ENCODE results near the gene NPAT. TPM values are rescaled to one million over a fixed set of nuclear protein-coding genes. Genes with fewer than 3 reads are reported as not detected.
"Not testable (repeated sequence)": the region's sequence is repeated elsewhere in the genome, so short reads cannot be mapped to it uniquely, and the experiment has no call there.

The NPAT gene
- polyA plus RNA-seq, 12 donors: 7.4 to 20.2 (median 8.9) TPM; not detected in 1

DNA sequence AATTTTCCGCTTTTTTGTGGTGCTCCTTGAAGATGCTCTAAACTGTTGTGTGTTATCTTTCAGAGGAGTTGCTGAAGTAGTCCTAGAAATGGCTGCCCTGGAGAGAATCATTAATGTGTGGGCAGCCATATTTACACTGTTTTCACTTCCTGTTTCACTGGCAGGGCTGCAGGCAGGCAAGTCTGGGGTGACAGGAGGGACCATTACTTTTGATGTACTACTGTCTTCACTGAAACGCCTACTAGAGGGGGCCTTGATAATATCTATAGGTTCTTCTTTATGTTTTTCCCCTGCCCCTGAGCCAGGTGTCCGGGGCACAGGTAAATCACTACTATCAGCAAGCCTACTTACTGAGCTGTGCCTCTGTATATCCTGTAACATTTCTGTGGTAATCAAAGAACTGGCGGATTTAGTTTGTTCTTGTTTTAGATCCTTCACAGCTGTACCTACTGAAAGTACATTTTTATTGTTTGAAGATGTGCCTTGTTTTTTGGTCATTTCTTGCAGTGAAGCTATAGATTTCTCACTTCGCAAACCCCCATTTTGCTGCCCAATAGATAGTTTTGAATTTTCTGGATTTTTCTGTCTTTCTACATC is 61.4 kb downstream of the NPAT start:
- DNase-seq: no peak

GRCh38 chr11:108154591-108154990 is 67.8 kb downstream of the NPAT start:
- DNase-seq: no peak

GRCh38 chr11:108148556-108148955 is 73.9 kb downstream of the NPAT start:
- DNase-seq: no peak

GRCh38 chr11:108147150-108147549 is 75.3 kb downstream of the NPAT start:
- DNase-seq: no peak

- no peak for DNase-seq
Observed at GRCh38 chr11:108144615-108145014, 77.8 kb downstream of the NPAT start.

GRCh38 chr11:108142304-108142703 is 80.1 kb downstream of the NPAT start:
- no peak for DNase-seq

DNA sequence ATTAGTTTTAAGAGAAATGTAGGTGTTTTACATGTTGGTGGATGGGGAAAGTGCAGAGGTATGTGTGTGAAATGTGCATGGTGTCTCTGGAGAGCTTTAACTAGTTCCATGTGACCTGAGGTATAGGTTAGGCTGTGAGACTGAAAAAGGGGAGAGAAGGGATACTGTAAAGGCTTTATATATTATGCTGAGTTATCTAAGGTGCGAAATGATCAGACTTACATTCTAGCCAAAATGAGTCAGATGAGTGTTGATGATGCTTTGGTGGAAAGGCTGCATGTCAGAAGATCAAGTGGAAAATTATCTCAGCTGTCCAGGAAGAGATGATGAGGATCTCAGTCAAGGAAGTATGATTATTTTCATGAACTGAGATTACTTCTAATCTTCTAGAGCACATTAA is 85.2 kb downstream of the NPAT start:
- no peak for DNase-seq

DNA sequence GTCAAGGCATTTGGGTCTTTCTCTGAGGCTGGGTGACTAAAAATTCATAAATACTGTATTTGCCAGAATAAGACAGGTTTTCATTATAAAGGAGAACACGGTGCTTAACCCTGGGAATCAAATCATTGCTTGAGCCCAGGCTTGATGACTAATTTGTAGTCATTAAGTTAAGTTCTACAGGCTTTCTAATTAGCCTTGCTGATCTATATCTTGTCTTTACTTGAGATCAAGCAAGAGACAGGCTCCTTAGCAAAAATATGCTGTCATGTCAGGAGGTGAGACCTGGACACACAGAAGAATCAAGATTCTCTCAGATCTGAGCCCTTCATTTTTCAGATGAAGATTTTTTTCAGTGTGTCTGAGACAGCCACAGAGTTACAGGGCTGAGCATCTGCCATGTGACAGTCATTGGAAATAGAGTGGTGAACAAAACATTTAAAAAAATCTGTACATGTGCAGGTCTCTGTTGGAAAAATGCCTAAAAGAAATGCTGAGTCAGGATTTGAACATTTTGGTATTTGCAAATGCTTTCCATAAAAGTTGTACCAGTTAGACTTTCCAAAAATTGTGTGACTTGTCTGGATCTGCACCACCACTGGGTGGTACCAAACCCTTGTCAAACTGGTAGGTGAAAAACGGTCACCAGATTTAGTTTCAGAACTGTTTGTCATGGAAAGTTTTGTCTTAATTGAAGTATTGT is 86.4 kb downstream of the NPAT start:
- no peak for DNase-seq

DNA sequence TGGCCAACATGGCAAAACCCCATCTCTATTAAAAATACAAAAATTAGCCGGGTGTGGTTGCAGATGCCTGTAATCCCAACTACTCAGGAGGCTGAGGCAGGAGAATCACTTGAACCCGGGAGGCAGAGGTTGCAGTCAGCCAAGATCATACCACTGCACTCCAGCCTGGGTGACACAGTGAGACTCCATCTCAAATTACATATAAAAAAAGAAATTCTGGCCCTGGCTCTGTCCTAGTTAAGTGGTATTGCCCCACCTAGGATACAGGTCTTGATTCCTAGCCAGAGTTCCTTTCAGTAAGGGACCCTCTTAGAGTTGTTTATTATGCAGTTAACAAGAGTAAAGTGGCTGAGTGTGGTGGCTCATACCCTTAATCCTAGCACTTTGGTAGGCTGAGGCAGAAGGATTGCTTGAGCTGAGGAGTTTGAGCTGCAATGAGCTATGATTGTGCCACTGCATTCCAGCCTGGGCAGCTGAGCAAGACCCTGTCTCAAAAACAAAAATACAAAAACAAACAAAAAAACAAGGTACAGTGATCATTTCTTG is 89.4 kb downstream of the NPAT start:
- not testable (repeated sequence) for DNase-seq

GRCh38 chr11:108131993-108132392 is 90.4 kb downstream of the NPAT start:
- DNase-seq: no peak

DNA sequence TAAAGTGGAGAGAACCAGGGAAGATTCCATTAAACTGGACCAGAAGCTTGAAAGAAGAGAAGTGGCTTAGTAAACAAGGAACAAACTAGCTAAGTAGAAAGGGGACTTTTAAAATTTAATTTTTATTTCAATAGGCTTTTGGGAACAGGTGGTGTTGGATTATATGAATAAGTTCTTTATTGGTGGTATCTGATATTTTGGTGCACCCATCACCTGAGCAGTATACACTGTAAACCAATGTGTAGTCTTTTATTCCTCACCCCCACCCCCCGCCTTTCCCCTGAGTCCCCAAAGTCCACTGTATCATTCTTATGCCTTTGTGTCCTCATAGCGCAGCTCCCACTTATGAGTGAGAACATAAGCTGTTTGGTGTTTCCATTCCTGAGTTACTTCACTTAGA is 93.7 kb downstream of the NPAT start:
- no peak for DNase-seq

GRCh38 chr11:108125096-108125495 is 97.3 kb downstream of the NPAT start:
- DNase-seq: no peak

DNA sequence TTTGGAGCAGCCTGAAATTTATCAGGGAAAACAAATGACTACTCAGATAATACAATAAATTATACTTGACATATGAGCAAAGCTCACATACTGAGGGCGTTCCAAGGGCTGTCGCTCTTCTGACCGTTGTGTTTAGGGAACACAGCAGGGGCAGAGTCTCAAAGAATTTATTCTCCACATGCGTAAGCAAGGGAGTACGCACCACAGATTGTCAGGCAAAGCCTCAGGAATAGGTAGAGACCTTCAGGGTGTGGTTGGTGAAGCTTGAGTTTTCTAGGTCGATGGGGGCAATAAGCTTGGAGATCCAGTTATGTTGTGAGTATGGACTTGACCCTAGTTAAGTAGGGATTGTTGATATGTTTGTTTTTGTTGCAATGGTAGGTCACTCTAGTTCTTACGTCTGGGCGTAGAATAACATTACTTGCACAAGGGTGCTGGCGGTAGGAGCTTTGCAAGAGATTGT is 100.2 kb downstream of the NPAT start:
- no peak for DNase-seq

DNA sequence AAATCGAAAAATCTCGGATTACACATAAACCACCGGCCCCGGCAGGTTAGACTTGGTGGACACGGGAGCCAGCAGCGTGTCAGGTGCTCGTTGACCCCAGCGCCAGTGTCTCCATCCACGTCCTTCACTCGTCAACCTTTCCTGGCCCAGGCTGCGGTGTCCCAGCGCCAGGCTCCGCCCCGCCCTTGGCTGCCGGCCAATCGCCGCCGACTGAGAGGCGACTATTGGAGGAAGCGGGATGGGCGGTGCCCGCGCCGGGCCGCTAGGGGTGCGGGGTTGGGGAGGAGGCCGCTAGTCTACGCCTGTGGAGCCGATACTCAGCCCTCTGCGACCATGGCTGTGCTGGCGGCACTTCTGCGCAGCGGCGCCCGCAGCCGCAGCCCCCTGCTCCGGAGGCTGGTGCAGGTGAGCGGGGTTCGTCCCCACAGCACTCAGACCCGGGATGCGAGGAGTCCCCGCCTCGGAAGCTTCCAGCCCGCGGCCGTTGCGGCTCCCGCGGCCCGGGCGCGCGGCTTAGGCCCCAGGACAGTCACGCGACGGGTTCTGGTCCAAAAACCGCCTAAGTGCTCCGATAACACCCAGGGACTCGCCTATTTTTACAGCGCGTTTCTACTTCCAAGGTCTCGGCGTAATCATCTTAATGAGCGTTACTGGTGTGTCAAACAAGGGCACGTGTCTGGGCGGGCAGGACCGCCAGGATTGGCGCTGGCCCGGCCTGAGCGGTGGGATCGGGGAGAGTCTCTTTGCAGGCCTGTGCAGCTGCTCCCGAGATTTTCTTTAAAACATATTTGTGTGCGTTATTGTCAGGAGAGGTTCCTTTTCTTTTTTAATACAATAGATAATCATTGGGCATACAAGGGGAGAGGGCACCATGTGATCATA is 100.9 kb downstream of the NPAT start, which contains the start of gene ACAT1:
Gene ACAT1 (plus strand): TSS at position 294 of the 882 bp plus-strand sequence. CDS start 40 bp downstream, at position 334.
- DNase-seq: peak; percentile 96

DNA sequence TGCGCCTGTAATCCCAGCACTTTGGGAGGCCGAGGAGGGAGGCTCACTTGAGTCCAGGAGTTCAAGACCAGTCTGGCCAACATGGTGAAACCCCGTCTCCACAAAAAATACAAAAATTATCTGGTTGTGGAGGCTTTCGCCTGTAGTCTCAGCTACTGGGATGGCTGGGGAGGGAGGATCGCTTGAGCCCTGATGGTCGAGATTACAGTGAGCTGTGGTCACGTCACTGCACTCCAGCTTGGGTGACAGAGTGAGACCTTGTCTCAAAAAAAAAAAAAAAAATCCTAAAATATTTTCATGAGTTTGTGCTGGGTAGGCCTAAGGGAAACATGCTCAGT is 101.5 kb downstream of the NPAT start:
- DNase-seq: not testable (repeated sequence)

- peak; percentile 34 for DNase-seq
Observed at GRCh38 chr11:108117746-108118371, 104.6 kb downstream of the NPAT start.

DNA sequence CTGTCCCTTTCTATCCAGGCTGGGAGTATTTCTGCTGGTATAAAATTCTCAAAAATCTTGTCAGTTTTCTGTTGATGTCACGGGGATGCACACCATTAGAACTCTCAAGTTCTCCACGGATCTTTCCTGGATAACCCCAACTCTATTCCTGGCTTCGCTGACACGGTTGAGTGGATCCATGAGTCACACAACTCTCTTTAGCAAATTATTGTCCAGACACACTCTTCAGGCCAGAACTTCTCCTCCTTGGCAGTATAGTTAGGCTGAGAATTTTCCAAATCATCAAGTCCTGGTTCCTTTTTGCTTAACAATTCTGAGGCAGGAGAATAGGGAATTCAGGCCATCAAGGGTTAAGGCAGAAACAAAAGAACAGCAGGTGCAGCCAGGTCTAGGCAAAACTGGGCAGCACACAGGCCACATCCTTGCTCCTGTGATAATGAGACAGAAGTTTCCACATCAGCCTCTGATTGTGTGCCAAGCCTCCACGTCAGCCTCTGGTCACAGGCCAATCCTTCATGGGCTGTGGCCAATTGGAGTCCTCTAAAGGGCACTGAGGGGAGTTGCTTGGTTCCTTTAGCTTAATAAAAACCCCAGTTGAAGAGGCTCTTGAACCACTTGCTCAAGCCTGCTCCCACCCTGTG is 106.8 kb downstream of the NPAT start:
- DNase-seq: peak; percentile 83

DNA sequence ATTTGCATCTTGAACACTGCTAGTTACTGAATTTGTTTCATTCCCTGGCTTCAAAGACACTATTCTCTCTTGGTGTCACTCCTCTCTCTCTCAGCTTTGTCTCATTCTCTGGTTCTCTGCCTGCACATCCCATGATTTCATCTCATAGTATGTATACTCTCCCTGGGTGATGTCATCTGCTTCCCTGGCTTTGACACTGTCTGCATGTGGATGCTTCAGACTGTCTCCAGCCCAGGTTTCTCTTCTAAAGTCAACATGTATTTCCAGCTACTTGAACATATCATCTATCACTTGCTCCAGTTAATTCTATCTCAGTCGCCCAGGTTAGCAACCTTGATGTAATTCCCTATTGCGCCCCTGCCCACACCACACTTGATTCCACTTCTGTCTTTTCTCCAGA is 110.4 kb downstream of the NPAT start:
- no peak for DNase-seq

DNA sequence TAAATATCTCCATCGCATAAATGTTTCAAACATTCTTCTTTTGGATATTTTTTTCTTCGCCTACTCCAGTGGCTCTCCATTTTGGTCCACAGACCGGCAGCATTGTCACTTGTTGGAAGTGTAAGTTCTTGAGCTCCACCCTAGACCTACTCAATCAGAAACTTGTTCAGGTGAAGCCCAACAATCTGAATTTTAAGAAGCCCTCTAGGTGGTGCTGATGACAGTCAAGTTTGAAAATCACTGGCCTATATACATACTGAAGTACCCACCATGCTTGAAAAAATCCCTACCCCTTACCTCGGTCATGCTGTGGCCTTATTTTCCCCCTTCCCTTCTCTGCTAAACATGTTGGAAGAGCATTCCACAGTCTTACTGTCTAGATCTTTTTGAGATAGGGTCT is 111.3 kb downstream of the NPAT start:
- no peak for DNase-seq

All from muscle of arm (tissue), 12 donors.